Activated effector memory CD4-positive, alpha-beta T cell treated with Interleukin-2 at 50 U/mL for 16 hours (primary cell): ENCODE measurements around the gene AVPR1B.
A peak's percentile ranks its signal among the peaks of the same experiment; 100 is the strongest.

Experiments used
- DNase-seq: peaks from one replicate; pipeline ENCODE4 v3.0.0-alpha.2; 2020

The AVPR1B gene

GRCh38 chr1:206111271-206111927 lies 5.8 kb downstream of the AVPR1B start:
- no peak for DNase-seq

GRCh38 chr1:206110820-206111219 lies 6.4 kb downstream of the AVPR1B start:
- DNase-seq: no peak

GRCh38 chr1:206110161-206110560 lies 7.0 kb downstream of the AVPR1B start:
- no peak for DNase-seq

GRCh38 chr1:206109718-206110117 lies 7.5 kb downstream of the AVPR1B start:
- no peak for DNase-seq

- no peak for DNase-seq
These were observed 8.6 kb downstream of the AVPR1B start for GRCh38 chr1:206108635-206109034.

- no peak for DNase-seq
These were observed 10.0 kb downstream of the AVPR1B start for GRCh38 chr1:206107168-206107544.

- peak; percentile 61 for DNase-seq
These were observed 10.6 kb downstream of the AVPR1B start for GRCh38 chr1:206106328-206107167.

- DNase-seq: no peak
These were observed 11.7 kb downstream of the AVPR1B start for GRCh38 chr1:206105464-206105995.

GRCh38 chr1:206103979-206104378 lies 13.2 kb downstream of the AVPR1B start:
- no peak for DNase-seq

GRCh38 chr1:206102292-206102936 lies 14.8 kb downstream of the AVPR1B start:
- DNase-seq: no peak

- DNase-seq: no peak
These were observed 15.7 kb downstream of the AVPR1B start for GRCh38 chr1:206101351-206102045.

- DNase-seq: no peak
These were observed 16.9 kb downstream of the AVPR1B start for GRCh38 chr1:206100226-206100815.

GRCh38 chr1:206098242-206098919 lies 18.8 kb downstream of the AVPR1B start:
- DNase-seq: no peak

- no peak for DNase-seq
These were observed 19.8 kb downstream of the AVPR1B start for GRCh38 chr1:206097381-206097780.

- DNase-seq: no peak
These were observed 23.2 kb downstream of the AVPR1B start for GRCh38 chr1:206094024-206094423.

- no peak for DNase-seq
These were observed 27.8 kb downstream of the AVPR1B start for GRCh38 chr1:206089341-206089740.

GRCh38 chr1:206087091-206087490 lies 30.1 kb downstream of the AVPR1B start:
- no peak for DNase-seq

- DNase-seq: no peak
These were observed 33.4 kb downstream of the AVPR1B start for GRCh38 chr1:206083750-206084149.

- no peak for DNase-seq
These were observed 34.1 kb downstream of the AVPR1B start for GRCh38 chr1:206082831-206083695.

- DNase-seq: no peak
These were observed 35.3 kb downstream of the AVPR1B start for GRCh38 chr1:206081856-206082255.
